GM19395 (cell line): ENCODE results near the gene ALDOC.
A peak's percentile ranks its signal among the peaks of the same experiment; 100 is the strongest.

Experiments used
- ATAC-seq: cut with Tn5 transposase; IDR thresholded peaks from one replicate; pipeline ENCODE4 v1.9.1; 2021; ENCODE audit warnings: mild to moderate bottlenecking, moderate library complexity; ENCODE audit not compliant: unreplicated experiment

ALDOC gene

DNA sequence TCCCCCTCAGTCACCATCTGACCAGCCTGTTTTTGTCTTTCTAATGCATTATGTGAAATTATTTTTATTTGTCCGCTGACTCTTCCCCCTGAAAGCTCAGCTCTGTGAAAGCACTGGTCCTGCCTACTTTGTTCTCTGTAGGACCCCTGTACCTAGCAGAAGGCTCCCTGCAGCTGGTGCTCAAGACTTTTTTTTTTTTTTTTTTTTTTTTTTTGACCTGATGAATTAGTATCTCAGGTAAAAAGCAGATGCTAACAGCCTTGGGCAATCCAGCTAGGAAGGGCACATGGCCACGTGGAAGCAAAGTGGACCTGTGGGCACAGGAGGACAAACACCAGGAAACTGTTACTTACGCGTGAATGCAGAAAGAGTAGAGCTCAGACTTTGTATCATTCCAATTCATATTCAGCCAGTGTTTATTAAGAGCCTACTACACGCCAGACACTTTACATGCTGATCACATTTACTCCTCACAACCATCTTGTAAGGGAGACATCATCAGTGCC is 23.6 kb downstream of the ALDOC start:
- no peak for ATAC-seq

DNA sequence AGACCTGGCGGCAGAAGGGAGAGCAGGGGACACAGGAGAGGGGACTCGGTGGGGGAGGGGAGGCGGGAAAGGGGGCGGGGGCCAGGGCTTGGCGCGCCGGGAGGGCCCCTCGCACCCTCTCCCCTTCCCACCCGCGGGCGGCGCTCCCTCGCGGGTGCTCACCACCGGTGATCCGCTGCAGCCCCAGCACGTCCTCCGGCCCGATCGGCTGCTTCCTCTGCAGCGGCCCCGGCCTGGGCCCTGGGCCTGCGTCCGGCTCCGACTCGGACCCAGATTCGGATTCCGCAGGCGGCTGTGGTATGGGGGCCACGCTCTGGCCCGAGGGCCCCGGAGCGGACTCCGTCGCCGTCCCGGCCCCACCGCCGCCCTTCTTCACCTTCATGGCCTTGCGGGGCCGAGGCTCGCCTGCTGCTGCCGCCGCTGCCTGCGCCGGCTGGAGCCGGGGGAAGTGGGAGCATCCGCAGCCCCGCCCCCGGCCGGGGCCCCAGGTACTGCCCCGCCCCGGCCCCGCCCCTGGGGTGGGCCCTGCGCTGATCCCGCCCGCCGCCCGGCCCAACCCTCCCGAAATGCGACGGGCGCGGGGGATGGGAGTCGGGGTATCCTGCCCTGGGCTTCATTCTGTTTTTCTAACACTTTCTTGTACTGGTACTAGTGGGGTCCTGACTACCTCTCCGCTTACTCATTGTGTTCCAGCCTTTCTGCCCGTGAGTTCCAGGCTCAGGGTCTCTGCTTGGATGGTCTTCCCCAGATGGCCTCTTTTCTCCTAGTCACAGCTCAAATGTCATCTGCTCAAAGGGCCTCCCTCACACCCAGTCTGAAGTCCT is 24.3 kb downstream of the ALDOC start, which contains the start of gene UNC119:
Gene UNC119 (minus strand): TSS at position 449 of the 824 bp plus-strand sequence. CDS start 67 bp downstream, at position 382.
- ATAC-seq = peak; percentile 50

- no peak for ATAC-seq
Measured at GRCh38 chr17:28551421-28552175, 25.1 kb downstream of the ALDOC start.

DNA sequence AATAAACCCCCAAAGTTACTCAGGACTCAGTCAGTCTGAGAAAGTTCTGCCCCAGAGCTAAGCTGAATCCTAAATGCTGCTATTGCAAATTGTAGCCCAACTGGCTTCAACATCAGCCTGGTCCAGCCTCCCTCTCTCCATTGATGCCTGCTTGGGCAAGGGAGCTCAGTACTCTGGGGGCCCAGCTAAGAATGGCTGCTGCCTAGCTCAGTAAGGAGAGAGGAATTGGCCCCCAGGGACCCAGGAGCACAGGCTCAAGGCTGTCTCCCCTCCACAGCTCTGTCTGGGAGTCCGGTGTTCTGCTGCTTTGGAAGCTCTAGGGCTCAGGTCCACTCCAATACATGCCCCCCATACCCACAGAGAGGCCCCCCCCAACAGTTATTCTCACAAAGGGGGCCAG is 25.8 kb downstream of the ALDOC start:
- ATAC-seq = no peak

DNA sequence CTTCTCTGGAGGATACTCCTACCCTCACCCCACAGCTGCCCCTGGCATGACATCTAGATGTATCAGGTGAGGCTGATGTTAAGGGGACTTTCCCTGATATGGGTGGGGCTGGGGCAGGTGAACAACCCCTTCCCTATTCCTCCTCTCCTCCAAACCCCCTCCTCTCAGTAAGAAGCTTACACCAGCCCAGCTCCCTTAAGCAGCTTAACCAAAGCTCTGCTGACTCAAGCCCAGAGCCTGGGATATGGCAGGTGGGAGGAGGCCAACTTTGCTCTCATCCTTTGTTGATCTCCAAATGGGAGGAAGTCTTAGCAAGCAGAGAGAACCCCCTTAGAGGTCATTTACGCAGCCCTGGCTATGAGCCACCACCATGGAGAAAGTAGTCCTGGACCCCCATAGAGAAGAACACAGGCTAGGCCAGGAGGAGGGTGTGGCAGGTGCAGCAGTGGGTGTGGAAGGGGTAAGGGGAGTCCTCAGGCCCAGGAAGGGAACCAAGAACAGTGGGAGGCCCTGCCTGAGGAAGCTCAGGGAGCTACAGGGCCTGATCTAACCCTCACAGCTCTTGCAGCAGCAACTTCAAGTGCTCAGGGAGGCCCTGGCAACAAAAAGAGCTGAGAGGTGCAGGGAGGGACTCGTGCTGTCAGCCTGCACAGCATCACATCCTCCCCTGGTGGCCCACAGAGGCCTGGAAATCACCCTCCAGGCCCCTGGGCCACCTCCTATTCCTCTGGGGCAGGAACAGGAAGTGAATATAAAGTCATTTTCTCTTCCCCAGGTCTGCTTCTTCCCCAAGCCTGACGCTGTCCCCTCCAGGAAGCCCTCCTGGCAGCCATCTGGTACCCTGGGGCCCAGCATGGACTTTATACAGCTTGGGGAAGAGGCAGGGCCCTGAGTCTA is 27.2 kb downstream of the ALDOC start:
- ATAC-seq = no peak

DNA sequence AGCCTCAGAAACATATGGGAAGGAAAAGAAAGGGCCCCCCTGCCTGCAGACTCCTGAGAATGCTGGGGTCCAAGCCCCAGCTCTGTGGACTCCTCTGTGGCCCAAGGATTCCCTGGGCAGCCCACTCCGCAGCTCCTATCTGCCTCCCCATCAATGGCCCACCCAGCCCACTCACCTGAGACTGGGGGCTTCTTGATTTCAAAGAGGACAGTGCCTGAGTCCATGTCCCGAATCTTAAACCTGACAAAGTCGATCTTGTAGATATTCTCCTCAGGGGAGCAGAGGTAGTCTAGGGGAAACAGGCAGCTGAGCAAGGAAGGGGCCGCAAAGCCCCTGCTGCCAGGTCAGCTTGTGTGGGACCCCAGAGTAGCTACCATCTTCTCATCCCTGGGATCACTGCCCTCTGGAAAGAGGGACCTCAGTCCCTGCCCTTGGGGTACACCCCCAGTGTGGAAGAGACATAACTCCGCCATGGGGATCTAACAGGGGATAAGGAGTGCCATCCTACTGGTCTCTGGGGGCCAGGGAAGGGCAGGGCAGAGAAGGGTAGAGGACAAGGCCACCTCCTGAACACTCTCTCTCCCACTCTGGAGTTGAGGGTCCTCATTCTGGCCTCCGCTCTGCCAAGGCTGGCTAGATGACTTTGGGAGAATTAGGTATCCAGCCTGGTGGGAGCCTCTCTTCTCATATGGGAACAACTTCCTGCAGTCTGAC is 28.1 kb downstream of the ALDOC start:
- no peak for ATAC-seq

DNA sequence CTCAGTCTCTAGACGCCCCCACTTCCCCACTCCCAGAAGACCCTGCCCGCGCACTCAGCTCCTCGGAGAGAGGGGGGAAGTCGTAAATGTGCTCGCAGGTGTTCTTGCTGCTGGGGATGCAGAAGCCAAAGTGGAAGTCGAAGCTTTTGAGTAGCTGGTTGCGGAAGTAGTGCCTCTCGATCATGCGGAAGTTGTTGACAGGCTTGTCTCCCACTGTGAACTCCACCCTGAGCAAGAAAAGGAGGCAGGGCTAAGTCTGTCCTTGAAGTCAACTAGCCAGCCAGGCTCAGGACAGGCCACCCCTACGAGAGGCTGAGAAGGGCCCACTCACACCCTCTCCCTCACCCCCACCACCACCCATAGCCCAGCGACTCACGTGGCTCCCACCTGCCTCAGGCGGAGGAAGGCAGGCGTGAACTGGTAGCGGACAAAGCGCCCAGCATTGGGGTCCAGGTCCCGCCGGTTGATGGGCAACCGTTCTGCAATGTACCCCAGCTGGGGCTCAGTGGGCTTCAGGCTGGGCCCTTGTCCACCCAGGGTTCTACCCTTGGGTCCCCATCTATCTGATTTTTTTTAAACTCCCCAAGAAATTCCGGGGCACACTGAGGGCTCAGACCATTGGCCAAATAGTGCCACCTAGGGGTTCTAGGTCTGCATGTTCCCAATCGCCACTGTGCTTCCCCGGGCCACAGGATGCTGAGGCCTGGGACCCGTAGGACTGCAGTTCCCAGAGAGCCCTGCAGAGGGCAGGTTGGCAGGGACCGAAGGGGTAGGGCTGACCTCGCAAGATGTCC is 28.9 kb downstream of the ALDOC start:
- ATAC-seq = peak; percentile 48

- ATAC-seq = no peak
Measured at GRCh38 chr17:28547096-28547622, 29.5 kb downstream of the ALDOC start.

DNA sequence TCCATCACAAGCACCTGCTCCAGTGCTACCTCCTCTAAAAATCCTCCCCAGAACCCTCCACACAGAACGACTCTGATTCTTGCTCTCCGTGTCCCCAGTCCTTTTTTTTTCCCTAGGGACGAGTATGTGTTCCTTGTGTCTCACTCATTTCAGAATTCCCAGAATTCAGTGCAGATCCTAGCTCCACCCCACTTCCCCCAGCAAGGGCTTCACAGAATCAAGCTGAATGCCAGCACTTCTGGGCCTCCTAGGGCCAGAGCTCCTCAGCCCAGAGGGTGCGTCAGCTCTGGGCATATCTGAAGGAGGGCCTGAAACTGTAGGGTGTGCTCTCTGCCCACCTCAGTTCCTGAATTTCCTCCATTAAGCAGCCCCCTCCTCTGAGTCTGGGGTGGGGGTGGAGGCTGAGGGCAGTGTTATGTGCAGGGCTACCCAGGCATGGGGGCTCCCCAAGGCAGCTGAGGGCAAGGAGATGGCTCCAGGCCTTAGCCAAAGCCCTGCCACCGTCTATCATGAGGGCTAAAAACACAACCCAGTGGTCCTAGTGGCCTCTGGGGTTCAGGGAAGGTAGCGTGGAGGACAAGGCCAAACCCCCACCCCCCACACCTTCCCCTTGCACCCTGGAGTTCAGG is 30.8 kb downstream of the ALDOC start:
- ATAC-seq = no peak

DNA sequence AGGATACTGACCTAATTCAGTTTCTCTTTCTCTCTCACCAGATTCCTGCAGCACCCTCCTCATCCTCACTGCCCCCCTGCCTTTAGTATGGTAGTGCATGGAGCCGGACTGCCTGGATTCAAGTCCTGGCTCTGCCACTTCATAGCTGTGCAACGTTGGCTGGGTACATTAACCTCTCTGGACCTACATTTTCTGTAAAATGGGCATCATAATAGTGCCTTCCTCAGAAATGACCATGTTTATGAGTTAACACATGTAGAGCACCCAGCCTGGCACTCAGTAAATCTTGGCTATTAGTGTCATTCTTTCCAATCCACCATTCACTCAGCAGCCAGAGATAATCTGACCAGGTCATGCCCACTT is 31.6 kb downstream of the ALDOC start:
- no peak for ATAC-seq

DNA sequence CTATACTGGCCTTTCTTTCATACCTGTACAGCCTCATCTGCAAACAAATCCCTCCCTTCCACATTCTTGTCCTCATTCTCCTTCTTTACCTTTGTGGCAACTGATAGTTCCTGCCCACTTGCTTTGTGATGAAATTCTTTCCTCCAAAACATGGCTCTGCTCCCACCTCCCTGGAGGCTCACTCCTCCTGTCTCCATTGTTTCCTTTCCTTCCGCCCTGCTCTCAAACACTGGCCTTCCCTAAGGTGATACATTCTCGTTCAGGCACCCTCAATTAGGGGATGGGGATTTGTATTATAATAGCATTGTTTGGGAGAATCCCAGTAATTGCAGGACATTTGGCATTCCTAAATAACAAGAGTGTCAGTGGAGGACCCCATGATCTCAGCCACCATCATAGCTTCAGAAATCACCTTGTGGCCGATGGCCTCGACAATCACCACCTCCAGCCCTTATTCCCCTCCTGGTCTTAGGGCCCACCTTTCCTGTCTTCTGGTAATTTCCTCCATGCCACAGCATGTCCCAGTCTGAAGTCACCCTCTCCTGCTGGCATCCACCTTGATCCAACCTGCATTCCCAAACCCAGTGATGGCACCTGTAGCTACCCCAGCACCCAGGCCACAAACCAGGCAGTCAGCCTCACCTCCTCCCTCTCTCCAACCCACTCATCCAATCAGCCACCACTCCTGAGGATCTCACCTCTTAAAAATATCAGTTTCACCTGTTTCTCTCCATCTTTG is 32.1 kb downstream of the ALDOC start:
- ATAC-seq = no peak

DNA sequence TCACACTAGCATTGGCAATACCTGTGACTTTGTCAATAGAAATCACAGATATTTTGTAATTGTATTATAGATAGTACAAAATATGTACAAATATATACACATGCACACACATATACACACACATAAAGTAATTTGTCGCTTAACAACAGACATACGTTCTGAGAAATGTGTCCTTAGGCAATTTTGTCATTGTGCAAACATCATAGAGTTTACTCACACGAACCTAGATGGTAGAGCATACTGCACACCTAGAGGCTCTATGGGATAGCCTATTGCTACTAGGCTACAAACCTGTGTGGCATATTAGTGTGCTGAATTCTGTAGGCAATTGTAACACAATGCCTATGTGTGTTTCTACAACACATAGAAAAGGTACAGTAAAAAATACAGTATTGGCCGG is 35.3 kb downstream of the ALDOC start:
- no peak for ATAC-seq

DNA sequence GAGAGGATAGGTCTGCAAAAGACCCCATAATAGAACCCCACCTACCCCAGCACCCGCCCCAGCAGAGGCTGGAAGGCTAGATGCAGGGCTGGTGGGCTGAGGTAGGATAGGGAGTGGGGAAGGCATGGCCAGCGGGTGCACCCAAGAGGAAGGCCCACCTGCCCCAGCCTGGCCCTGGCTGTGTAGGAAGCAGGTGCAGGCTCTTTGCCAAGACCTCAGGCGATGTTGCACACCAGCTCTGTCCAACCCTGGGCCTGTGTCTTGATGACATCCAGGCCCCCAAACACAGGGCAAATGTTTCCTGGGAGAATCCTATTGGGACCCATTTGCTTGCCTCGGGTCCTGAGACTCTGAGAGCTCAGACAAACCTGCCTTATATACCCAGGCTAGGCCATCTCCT is 36.5 kb downstream of the ALDOC start:
- no peak for ATAC-seq

GRCh38 chr17:28538296-28538895 is 38.3 kb downstream of the ALDOC start:
- no peak for ATAC-seq

DNA sequence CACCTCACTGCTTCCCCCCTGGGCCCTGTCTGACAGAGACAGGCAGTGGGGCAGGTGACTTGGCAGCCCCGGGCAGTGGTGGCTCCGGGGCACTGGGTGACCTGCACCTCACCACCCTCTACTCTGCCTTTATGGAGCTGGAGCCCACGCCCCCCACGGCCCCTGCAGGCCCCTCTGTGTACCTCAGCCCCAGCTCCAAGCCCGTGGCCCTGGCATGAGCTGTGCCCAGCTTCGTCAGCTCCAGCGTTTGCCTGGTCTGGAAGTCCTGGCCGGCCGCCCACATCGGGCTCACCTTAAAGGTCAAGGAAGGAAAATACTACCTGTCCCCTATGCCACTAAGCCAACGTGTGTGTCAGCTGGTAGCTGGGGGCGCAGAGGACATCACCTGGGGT is 39.5 kb downstream of the ALDOC start:
- ATAC-seq = no peak

GRCh38 chr17:28536532-28537218 is 40.0 kb downstream of the ALDOC start:
- no peak for ATAC-seq

DNA sequence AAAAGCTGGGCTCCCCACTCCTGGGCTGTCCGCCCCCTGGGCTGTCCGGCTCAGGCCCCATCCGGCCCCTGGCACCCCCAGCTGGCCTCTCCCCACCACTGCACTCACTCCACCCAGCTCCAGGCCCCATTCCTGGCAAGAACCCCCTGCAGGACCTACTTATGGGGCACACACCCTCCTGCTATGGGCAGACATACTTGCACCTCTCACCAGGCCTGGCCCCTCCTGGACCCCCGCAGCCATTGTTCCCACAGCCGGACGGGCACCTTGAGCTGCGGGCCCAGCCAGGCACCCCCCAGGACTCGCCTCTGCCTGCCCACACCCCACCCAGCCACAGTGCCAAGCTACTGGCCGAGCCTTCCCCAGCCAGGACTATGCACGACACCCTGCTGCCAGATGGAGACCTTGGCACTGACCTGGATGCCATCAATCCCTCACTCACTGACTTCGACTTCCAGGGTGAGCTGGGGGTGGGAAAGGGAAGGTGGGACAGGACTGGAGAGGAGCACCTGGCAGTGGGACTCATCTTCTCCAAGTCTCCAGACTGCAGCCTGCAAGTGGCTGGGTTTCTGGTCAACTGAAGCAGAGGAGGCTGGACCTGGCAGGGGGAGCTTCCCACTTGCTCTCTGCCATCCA is 41.8 kb downstream of the ALDOC start:
- no peak for ATAC-seq
